ENCODE data around the gene SELENOK.
"Not testable (repeated sequence)": the region's sequence is repeated elsewhere in the genome, so short reads cannot be mapped to it uniquely, and the experiment has no call there.

SELENOK gene

GRCh38 chr3:53935283-53935901, 43.7 kb upstream of the SELENOK start:
- DNase-seq (ENCODE audit: insufficient read length, low spot score) = no peak
- FAIRE-seq = no peak
- no peak for TF ChIP-seq CTCF (IDR thresholded peaks at IDR 0.05; ENCODE audit: insufficient read depth, missing control alignments)

- not testable (repeated sequence) for FAIRE-seq; DNase-seq (ENCODE audit: insufficient read length, low spot score)
These were observed 35.7 kb upstream of the SELENOK start for GRCh38 chr3:53927208-53927872.

DNA sequence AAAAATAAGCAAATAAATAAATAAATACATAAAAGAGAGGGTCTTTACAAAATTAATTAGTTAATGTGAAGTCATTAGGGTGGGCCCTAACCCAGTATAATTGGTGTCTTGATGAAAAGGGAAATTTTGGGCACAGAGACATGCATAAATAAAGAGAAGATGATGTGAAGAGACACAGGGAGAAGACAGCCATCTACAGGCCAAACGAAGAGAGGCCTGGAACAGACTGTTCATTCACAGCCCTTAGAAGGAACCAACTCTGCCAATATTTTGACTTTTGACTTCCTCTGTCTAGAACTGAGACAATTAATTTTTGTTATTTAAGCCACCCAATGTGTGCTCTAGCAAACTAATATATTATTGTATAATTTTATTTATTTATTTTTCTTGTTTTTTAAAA, 29.6 kb upstream of the SELENOK start:
- no peak for FAIRE-seq
- TF ChIP-seq CTCF (IDR thresholded peaks at IDR 0.05; ENCODE audit: insufficient read depth, missing control alignments) = peak; percentile 34
- DNase-seq (ENCODE audit: insufficient read length, low spot score) = no peak

DNA sequence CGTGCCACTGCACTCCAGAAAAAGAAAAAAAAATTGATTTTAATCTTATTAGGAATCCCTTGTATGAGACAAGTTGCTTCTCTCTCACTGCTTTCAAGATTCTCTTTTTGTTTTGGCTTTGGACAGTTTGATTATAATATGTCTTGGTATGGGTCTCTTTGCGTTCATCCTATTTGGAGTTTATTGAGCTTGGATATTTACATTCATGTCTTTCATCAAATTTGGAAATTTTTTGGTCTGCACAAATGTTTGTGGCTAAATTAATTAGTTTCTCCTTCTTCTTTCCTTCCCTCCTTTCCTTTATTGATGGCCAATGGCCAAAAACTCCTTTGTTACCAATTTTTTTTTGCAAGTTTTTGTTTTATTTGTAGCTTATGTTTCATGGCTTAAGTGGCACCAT, 28.1 kb upstream of the SELENOK start:
- FAIRE-seq (no peak), DNase-seq (ENCODE audit: insufficient read length, low spot score) (no peak)
- TF ChIP-seq CTCF (IDR thresholded peaks at IDR 0.05; ENCODE audit: insufficient read depth, missing control alignments) = no peak

GRCh38 chr3:53913401-53913800, 21.7 kb upstream of the SELENOK start:
- TF ChIP-seq CTCF (IDR thresholded peaks at IDR 0.05; ENCODE audit: insufficient read depth, missing control alignments) = no peak
- DNase-seq (ENCODE audit: insufficient read length, low spot score) = no peak
- FAIRE-seq = no peak

- TF ChIP-seq CTCF (IDR thresholded peaks at IDR 0.05; ENCODE audit: insufficient read depth, missing control alignments) = no peak
- no peak for FAIRE-seq
- DNase-seq (ENCODE audit: insufficient read length, low spot score) = no peak
These were observed 11.1 kb upstream of the SELENOK start for GRCh38 chr3:53902711-53903110.

GRCh38 chr3:53902067-53902466, 10.4 kb upstream of the SELENOK start:
- no peak for DNase-seq (ENCODE audit: insufficient read length, low spot score)
- no peak for TF ChIP-seq CTCF (IDR thresholded peaks at IDR 0.05; ENCODE audit: insufficient read depth, missing control alignments)
- FAIRE-seq = no peak
